Transverse colon (tissue), 3 donors: ENCODE measurements around the gene LDLRAD1.

Experiments used
- CTCF ChIP-seq, 5 experiments: fragments of 200-600 bp in 3 of 5; fragments of 450-650 bp in 2 of 5; sonication (generic) in 3 of 5; IDR thresholded peaks; 1 replicate in 2 of 5; 2 replicates in 3 of 5; pipeline ENCODE4 v1.5.1; 2016 to 2017; ENCODE audit warnings: antibody characterized with exemption in 5 of 5, inconsistent platforms in 3 of 5, mild to moderate bottlenecking in 2 of 5, moderate library complexity in 1 of 5
- EP300 ChIP-seq: sonication (generic); formaldehyde crosslinking; IDR thresholded peaks from one replicate; pipeline ENCODE4 v1.6.1; 2017; ENCODE audit warnings: antibody characterized with exemption, low read depth
- POLR2A ChIP-seq: fragments of 450-650 bp; IDR thresholded peaks from one replicate; pipeline ENCODE4 v1.6.1; 2016; ENCODE audit warnings: antibody characterized with exemption, mild to moderate bottlenecking, moderate library complexity

- TF ChIP-seq POLR2A (no peak), EP300 (no peak), CTCF (IDR thresholded peaks at IDR 0.05) (no peak)
Measured at GRCh38 chr1:53984726-53985125, 33.3 kb downstream of the LDLRAD1 start.
